ENCODE results near the gene BOD1L1.
A peak's percentile ranks its signal among the peaks of the same experiment; 100 is the strongest.

BOD1L1 gene

GRCh38 chr4:13627606-13628311 lies at the start of gene BOD1L1:
Gene BOD1L1, minus strand, starts transcription at chr4:13627725. Its CDS starts 138 bp downstream, at chr4:13627587.
- peak; percentile 98 for DNase-seq

DNA sequence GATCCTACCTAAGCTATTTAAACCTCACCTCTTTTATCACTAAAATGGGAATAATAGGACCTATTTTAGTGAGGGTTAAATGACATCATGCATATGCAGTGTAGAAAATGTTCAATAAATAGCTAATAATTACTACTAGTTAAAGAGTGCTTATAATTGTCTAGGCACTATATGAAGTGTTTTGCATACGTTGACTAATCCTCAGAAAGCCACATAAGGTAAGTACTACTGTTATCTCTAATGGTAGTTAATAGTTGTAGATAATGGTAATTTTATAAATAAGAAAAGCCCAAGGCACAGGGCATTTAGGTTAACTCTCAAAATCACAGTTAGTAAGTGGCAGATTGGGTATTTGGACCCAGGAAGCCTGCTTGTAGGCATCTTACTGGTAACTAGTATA lies 47.4 kb upstream of the BOD1L1 start:
- DNase-seq, result no peak

DNA sequence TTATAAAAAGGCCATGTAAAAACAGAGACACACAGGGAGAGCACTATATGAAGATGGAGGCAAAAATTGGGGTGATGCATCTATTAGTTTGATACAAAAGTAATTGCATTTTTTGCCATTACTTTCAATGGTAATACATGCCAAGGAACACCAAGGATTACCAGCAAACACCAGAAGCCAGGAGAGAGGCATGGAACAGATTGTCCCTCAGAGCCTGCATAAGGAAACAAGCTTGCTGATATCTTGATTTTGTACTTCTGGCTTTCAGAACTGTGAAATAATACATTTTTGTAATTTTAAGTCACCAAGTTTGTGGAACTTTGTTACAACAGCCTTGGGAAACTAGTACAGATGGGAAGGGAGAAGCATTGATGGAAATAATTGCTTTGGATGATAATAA lies 45.6 kb upstream of the BOD1L1 start:
- DNase-seq, result no peak

GRCh38 chr4:13670456-13671160 lies 43.1 kb upstream of the BOD1L1 start:
- DNase-seq, result no peak

GRCh38 chr4:13665701-13666660 lies 38.5 kb upstream of the BOD1L1 start:
- DNase-seq, result no peak

GRCh38 chr4:13659341-13660070 lies 32.0 kb upstream of the BOD1L1 start:
- DNase-seq, result no peak

DNA sequence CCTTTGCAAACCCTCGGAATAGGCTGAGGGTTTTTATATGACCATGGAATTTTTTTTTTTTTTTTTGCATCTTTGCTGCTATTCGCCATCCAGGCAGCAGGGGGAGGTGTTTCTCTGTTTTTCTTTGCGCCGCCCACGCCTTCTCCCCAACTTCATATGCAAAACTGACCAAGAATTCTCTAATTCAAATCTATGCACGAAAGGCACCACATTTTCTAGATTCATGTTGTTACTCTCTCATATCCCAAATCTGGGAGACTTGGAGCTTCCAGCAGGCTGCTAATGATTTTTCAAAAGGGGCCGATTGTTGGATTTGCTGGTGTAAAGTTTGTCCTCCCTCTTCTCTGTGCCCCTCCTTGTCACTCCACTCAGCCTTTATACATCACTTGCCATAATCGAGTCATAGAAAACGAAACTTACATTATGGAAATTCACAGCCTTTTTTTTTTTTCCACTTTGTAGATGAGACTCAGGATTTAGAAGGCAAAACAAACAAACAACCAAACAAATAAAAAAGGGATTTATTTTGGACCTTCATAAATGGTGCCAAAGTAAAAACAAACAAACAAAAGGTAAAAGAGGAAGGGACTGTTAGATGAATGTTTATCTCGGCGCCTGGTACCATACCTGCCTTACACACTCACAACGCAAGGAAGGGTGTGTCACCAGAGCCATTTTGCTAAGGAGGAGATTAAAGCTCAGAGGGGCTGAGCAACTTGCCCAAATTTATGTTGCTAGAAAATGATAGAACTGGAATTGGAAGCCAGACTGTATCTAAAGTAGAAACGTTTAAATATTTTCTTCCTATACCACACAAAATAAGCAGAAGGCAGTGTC lies 29.3 kb upstream of the BOD1L1 start:
- DNase-seq, result peak; percentile 90

- DNase-seq, result peak; percentile 95
Observed at GRCh38 chr4:13654162-13654797, 26.8 kb upstream of the BOD1L1 start.

DNA sequence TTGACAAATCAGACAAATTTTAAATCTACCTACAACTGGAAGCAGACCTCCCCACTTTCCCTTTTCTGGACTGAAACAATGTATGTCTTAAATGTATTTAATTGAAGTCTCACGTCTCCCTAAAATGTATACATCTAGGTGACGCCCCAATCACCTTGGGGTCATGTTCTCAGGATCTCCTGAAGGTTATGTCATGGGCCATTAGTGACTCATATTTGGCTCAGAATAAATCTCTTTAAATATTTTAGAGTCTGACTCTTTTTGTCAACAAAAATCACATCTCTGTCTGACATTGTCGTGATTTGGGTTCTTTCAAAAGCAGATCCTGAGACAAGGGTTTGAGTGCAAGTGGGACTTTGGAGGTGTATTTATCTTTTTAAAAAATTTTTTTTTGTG lies 26.2 kb upstream of the BOD1L1 start:
- no peak for DNase-seq

DNA sequence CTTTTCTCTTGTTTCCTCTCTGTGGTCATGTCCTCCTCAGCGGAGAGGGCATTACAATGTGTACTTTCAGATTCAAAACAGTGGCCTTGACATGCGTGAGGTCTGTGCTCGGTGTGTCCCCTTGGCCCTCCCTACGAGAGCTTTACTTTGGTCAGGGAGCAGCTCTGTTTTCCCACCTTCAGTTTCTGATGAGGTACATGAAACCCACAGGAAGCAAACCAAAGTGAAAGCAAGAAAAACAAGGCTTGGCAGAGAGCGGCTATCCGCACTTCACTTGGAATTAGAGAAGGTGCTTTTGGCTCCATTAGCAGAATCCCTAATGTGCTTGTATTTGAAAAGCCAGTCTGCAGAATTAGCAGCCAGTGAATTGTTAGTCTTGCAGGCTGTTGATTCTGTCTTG lies 19.5 kb upstream of the BOD1L1 start:
- DNase-seq, result no peak

DNA sequence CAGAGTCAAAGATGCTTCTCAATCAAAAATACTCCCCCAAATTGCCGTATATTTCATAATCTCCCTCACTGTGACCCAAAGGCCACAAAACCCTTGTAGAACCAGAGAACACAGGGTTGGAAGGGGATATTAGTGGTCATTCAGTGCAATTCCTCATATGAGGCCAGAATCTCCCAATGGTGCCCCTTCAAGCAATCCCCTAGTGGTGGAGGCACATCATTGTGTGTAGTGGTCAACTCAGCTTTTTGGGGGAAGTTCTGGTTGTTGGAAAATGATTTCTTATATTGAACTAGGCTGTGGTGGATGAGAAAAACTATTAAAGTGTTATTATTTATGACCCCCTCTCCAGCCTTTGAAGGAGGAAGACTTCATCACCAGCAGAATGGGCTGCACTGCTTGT lies 17.6 kb upstream of the BOD1L1 start:
- no peak for DNase-seq

DNA sequence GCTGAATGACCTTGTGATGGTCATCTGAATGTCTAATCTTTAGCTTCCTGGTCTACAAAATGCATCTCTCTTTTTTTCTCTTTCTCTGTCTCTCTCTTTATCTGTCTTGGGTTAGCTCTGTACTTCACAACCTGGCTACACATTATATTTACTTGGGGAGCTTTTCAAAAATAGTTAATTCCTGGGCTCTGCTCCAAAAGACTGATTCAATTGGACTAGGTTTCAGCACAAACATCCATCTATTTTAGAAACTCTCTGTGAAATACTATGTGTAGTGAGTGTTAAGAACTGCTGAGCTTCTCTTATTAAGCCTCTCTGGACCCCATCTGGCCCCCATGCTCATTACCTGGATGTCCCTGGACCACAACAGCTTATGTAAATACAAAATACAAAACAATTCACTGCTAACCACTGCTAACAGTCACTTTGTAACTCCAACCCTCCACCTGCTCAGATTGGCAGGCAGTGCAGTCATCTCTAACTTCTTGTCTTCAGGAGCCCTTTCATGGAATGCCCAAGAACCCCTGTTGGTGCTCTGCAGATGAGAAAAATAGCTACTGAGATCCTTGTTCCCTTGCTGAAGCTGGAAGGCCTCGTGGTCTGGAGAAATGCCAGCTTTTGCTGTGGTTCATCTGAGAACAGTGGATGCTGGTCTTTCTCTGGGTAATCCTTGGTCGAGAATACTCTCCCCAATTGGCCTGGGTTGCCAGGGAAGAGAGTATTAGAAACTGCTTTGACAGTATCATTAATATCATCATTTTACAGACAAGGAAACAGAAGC lies 14.8 kb upstream of the BOD1L1 start:
- no peak for DNase-seq

GRCh38 chr4:13641084-13641483 lies 13.6 kb upstream of the BOD1L1 start:
- no peak for DNase-seq

DNA sequence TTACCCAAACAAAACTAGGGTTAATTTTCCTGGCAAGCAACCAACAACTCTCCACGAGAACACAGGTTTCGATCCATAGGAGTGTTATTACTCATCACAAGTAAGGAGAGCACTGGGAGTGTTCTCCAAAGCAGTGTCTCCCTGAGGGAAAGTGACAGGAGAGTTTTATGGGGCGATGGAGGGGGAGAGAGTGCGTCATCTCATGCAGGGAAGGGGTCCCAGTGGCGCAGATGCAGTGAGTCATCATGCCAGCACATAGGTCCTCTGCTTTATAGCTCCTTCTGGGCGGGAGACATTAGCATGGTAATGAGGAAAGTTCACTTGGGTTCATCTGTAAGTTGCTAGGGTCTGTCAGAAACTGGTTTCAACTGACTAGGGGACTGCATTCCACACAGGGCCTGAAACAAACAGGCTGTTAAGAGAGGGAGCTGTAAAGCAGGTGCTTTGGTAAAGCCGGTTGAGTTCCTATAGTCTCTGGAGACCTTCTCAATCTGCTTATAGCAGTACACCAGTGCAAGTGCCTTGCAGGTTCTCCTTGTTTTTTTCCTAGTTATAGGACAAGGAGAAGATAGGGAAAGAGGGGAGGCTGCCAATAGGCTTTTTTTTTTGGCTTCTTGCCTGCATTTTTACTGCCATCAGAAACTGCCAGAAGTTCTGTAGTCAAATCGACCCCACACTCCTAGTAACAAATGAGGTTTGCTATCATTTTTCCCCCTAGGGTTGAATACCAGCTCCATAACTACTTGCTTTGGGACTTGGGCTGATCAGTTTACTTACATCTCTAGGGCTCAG lies 12.8 kb upstream of the BOD1L1 start:
- no peak for DNase-seq

DNA sequence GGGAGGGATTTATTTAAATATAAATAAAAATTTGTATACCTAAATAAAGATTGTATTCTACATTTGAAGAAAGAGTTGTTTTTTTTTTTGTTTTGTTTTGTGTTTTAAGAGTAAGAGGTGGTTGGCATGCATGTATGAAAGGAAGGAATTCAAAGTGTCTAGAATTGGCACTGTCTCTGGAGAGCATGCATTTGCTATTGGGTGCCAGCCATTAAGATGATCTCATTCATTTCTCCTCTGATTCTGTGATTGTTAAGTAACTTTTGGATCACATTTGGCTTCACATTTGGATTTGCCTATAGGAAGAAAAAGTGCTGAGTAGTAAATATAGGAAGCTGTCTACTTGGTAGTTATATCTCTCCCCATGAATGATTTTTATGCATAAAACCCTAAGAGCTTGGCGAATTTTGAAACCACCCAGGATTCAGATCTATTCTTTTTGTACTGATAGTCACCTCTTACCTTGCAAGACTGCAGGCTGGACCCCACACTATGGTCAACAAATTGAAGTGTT lies 7.8 kb upstream of the BOD1L1 start:
- no peak for DNase-seq

GRCh38 chr4:13633671-13634070 lies 6.1 kb upstream of the BOD1L1 start:
- DNase-seq, result no peak

DNA sequence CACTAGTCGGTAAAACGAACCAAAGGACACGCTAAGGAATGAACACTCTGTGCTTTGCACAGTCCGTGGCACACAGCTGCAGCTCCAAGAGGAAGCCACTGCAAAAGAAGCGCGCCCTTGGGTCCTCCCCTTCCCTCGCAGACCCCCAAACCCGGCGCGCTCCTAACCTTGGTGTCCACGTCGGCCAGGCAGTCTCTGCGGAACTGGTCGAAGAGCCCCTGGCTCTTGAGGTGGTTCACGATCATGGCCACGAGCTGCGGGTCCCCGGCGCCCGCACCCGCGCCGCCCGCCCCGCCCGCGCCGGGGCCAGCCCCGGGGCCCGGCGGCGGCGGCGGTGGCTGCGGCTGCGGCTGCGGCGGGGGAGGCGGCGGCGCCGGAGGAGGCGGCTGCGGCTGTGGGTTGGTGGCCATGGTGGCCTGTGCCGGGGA lies 333 bp downstream of the BOD1L1 start:
- no peak for DNase-seq

DNA sequence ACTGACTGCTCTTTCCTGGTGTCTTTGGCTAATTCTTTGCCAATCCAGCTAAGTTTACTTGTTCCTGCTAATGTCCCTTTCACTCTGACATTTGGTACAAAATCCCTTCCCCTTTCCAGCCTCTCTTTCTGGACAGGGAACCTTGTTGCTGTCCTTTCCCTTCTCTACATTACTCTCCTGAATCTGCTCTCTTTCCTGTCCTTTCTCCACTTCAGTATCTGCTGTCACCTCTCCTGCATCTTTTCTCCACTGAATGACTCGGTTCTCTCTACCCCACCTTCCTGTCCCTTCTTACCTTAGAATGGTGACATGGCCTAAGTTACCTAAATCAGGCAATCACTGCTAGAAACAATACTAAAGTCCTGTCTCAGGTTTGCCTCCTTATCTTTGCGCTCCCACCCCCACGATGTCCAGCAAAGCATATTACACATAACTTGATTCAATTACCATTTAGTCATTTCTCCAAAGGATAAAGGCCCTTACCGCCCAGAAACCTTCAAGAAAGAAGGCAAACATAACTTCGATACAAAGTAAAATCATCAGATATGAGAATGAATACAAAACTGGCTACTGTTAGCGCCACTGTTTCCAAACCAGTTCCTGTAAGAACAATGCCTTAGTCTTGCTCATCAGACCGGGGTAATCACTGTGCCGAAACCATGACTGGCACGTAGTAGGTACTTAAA lies 890 bp downstream of the BOD1L1 start:
- DNase-seq, result no peak

Data from retina (tissue), 1 donor.